Lower leg skin (tissue), 4 donors: Measurements from ENCODE around the gene BMP7. TPM values are rescaled to one million over a fixed set of nuclear protein-coding genes. Genes with fewer than 3 reads are reported as not detected.

Source experiments
- DNase-seq, 2 donors: peaks; one replicate each; pipeline ENCODE4 v3.0.0-alpha.2; 2019; ENCODE audit warnings: low spot score in 2 of 2
- H3K4me3 ChIP-seq: fragments of 200-600 bp; sonication (generic); 2 replicates; pipeline ENCODE4 v1.5.1; 2017; ENCODE audit warnings: mild to moderate bottlenecking, low read depth; ENCODE audit not compliant: poor library complexity, severe bottlenecking
- POLR2A ChIP-seq, 2 donors: fragments of 450-650 bp; IDR thresholded peaks; one replicate each; pipeline ENCODE4 v1.6.1; 2016 to 2017; ENCODE audit warnings: antibody characterized with exemption in 2 of 2, mild to moderate bottlenecking in 1 of 2, moderate library complexity in 1 of 2
- WGBS, 2 donors: methylation state at CpG; one replicate each; pipeline ENCODE4 v1.1.5; 2018; 5-methylcytosine and 5-hydroxymethylcytosine counted together
- intact Hi-C: fragments of 100-400 bp; cut with DNase I; formaldehyde crosslinking; loops from one replicate; pipeline ENCODE4 v1.15.0; 2023; ENCODE audit warnings: low total_unique reads
- total RNA-seq, 4 donors: library from RNA; depleted of rRNA; stranded (reverse); fragments of >200 nt; gene quantifications; one replicate each; pipeline ENCODE4 v1.1.0, GENCODE V29; 2016
- TF ChIP-seq, protein P1 (sequence below), 3 donors: fragments of 450-650 bp; IDR thresholded peaks; one replicate each; pipeline ENCODE4 v1.5.1; 2016; ENCODE audit warnings: antibody characterized with exemption in 3 of 3, mild to moderate bottlenecking in 3 of 3, moderate library complexity in 2 of 3

BMP7 gene
- total RNA-seq, 4 donors from 2014 or later = 40.5 to 66.3 (median 46.8) TPM

- TF ChIP-seq POLR2A (IDR thresholded peaks at IDR 0.05) = no peak
- TF ChIP-seq, protein P1, sequence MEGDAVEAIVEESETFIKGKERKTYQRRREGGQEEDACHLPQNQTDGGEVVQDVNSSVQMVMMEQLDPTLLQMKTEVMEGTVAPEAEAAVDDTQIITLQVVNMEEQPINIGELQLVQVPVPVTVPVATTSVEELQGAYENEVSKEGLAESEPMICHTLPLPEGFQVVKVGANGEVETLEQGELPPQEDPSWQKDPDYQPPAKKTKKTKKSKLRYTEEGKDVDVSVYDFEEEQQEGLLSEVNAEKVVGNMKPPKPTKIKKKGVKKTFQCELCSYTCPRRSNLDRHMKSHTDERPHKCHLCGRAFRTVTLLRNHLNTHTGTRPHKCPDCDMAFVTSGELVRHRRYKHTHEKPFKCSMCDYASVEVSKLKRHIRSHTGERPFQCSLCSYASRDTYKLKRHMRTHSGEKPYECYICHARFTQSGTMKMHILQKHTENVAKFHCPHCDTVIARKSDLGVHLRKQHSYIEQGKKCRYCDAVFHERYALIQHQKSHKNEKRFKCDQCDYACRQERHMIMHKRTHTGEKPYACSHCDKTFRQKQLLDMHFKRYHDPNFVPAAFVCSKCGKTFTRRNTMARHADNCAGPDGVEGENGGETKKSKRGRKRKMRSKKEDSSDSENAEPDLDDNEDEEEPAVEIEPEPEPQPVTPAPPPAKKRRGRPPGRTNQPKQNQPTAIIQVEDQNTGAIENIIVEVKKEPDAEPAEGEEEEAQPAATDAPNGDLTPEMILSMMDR (IDR thresholded peaks at IDR 0.05) = no peak
- H3K4me3 ChIP-seq = no peak overlapping the region
- no peak for DNase-seq
- intact Hi-C loops = no loop called here
- 77 to 84% methylated on average over 18 of the region's 18 CpGs for WGBS, 2 donors
Measured at GRCh38 chr20:57166568-57167291, 99.7 kb downstream of the BMP7 start.

GRCh38 chr20:57165427-57166004, 100.9 kb downstream of the BMP7 start:
- TF ChIP-seq, protein P1 (IDR thresholded peaks at IDR 0.05) = no peak
- no peak for TF ChIP-seq POLR2A (IDR thresholded peaks at IDR 0.05)
- no peak for DNase-seq
- intact Hi-C loops = no loop called here
- WGBS, 2 donors = 94 to 97% methylated on average over 13 of the region's 13 CpGs
- H3K4me3 ChIP-seq = no peak overlapping the region

- no peak for DNase-seq
- intact Hi-C loops = no loop called here
- 91 to 96% methylated on average over 7 of the region's 7 CpGs for WGBS, 2 donors
Measured at GRCh38 chr20:57164872-57165271, 101.6 kb downstream of the BMP7 start.

GRCh38 chr20:57163041-57163440, 103.4 kb downstream of the BMP7 start:
- H3K4me3 ChIP-seq = no peak overlapping the region
- intact Hi-C loops = no loop called here
- TF ChIP-seq, protein P1 (IDR thresholded peaks at IDR 0.05) = no peak
- TF ChIP-seq POLR2A (IDR thresholded peaks at IDR 0.05) = no peak
- DNase-seq = no peak
- WGBS, 2 donors = 81 to 93% methylated on average over 2 of the region's 2 CpGs

More at GRCh38 chr20:57164872-57165271, 101.6 kb downstream of the BMP7 start:
- H3K4me3 ChIP-seq = no peak overlapping the region
- TF ChIP-seq POLR2A (IDR thresholded peaks at IDR 0.05) = no peak
- TF ChIP-seq, protein P1 (IDR thresholded peaks at IDR 0.05) = no peak

DNA sequence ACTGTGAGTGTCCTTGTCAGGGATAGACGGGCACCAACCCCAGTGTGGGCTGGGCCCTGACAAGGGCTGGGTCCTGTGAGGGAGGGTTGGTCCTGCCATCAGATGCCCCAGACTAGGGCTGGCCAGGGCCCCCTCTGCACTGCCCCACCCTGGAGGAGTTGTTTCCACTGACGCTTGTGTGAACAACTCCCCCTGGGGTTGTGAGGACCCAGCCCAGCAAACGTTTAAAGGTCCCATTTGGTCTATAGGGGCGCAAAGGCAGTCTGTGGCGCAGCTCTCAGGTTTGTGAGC, 104.1 kb downstream of the BMP7 start:
- no peak for DNase-seq
- TF ChIP-seq POLR2A (IDR thresholded peaks at IDR 0.05) = no peak
- TF ChIP-seq, protein P1 (IDR thresholded peaks at IDR 0.05) = no peak
- intact Hi-C loops = no loop called here
- no peak overlapping the region for H3K4me3 ChIP-seq
- 70 to 76% methylated on average over 5 of the region's 5 CpGs for WGBS, 2 donors
